ENCODE results near the gene UBQLN4. TPM values are rescaled to one million over a fixed set of nuclear protein-coding genes. Genes with fewer than 3 reads are reported as not detected.

The UBQLN4 gene
- total and polyA plus RNA-seq, 9 of the 15 experiments (the other 6 are each of a cell fraction or from before 2014, with no cell fraction given): 13.5 to 65.5 (median 37.0) TPM

DNA sequence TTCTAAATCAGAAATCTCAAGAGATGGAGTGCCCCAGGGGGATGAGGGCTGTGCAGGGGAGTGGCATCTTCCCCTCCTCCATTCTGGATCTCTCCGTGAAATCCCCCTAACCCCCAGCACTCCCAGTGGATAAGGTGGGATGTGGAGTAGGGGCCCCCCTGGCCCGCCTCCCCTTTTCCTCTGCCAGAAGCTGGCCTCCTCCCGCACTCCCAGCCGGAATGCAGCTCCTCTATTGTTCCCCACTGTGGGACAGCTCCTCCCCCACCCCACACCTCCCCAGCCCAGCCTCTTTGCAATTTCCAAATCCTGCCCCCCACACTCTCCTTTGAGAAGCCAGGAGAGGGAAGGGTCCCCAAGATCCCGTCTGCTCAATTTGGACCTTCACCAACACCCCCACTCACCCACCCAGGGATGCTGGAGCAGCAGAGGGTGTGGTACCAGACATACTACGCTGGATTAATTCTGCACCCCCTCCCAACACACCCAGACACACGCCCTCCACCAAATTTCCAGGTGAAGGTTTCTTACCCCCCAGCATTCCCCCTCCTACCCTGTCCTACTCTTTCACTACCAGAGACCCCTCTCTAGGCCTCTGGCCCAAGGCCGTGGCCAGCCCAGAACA lies 26.8 kb upstream of the UBQLN4 start:
- peaks cover 23% of the 10 kb centered on the region; the same call in 1 of the 3 replicates for H3K36me3 ChIP-seq (ENCODE audit: control insufficient read depth, insufficient read depth, low read length)
- H3K4me1 ChIP-seq (replicated peaks in 1 of 2; ENCODE audit: control insufficient read depth in 2 of 2, insufficient read depth in 2 of 2, low read length in 2 of 2): peaks cover 22 to 43% of the 10 kb centered on the region in 2 experiments
- ATAC-seq: no peak
- H3K79me2 ChIP-seq (ENCODE audit: control insufficient read depth, insufficient read depth, low read length): peaks cover 15% of the 10 kb centered on the region
- in situ Hi-C loops (cut with MboI): no loop called here
- 65% methylated on average over 4 of the region's 8 CpGs for WGBS (ENCODE audit: insufficient coverage, low coverage, missing lambda C conversion rate)
- H3K27me3 ChIP-seq (ENCODE audit: control insufficient read depth in 2 of 2, insufficient read depth in 2 of 2, low read length in 2 of 2): no peaks in the 10 kb centered on the region
- H4K20me1 ChIP-seq (replicated peaks; ENCODE audit: control insufficient read depth, insufficient read depth, low read length): no peaks in the 10 kb centered on the region
- no peaks in the 10 kb centered on the region for H3K9me3 ChIP-seq (replicated peaks; ENCODE audit: control insufficient read depth, insufficient read depth, low read depth, low read length)
- no peak for TF ChIP-seq CHD1 (IDR thresholded peaks at IDR 0.05; ENCODE audit: low read length)
- no peak for TF ChIP-seq STAT5A (IDR thresholded peaks at IDR 0.05; ENCODE audit: borderline replicate concordance, low read length)
- no peak for TF ChIP-seq HDAC6 (IDR thresholded peaks at IDR 0.05; ENCODE audit: low read depth, low read length)
- no peak for TF ChIP-seq BRF1 (IDR thresholded peaks at IDR 0.05; ENCODE audit: borderline replicate concordance, extremely low read depth, insufficient read length)
- TF ChIP-seq PBX2 (CRISPR knock-in tag; IDR thresholded peaks at IDR 0.05; ENCODE audit: low read depth): no peak
- no peak for TF ChIP-seq PBX2 (tag; conservative IDR thresholded peaks at IDR 0.05; ENCODE audit: low read depth)
- no peak for TF ChIP-seq NR2C2 (CRISPR knock-in tag; IDR thresholded peaks at IDR 0.05)
- no peak for TF ChIP-seq NR2C2 (tag; IDR thresholded peaks at IDR 0.05)
- no peak for TF ChIP-seq PML (IDR thresholded peaks at IDR 0.05; ENCODE audit: low read length)
- TF ChIP-seq LCOR (CRISPR knock-in tag; IDR thresholded peaks at IDR 0.05): no peak
- intact Hi-C loops (cut with micrococcal nuclease): loop anchor here (10.0 kb wide), 1 partner anchor 284 kb away; the partner anchor contains the start of gene RHBG
- POLR2A ChIA-PET: interaction anchor here (0.6 to 0.7 kb wide), 2 partner anchors 8 to 19 kb away, joined by 3 read pairs; partner anchors contain the start of gene RAB25
- H3K4me2 ChIP-seq (ENCODE audit: insufficient read depth, low read length): peak overlapping the region; percentile 85
- H2AFZ ChIP-seq (ENCODE audit: low read depth, low read length): no peak overlapping the region
- H3K9ac ChIP-seq (ENCODE audit: insufficient read depth in 1 of 2, low read depth in 2 of 2, low read length in 2 of 2): peak overlapping the region; percentile 73 to 94; a peak in 1 of 4 replicates
- no peak for DNase-seq (ENCODE audit: extremely low read depth in 1 of 4, low spot score in 3 of 4)
- H3K27ac ChIP-seq (ENCODE audit: extremely low read depth, low read depth, low read length): no peak overlapping the region
- peak overlapping the region; percentile 55; the same call in 1 of the 2 replicates for H3K4me3 ChIP-seq
- H3K9me1 ChIP-seq (ENCODE audit: control insufficient read depth, insufficient read depth, low read length): peaks cover 2% of the 10 kb centered on the region
- CTCF ChIA-PET (ENCODE audit: low intra/inter-chr PET ratio): no interaction called here
- no TSS peak for BruUV-seq (replicated peaks)
- FAIRE-seq: no peak
